Neural crest cell (in vitro differentiated cells): ENCODE data around the gene UNCX. TPM values are rescaled to one million over a fixed set of nuclear protein-coding genes. Genes with fewer than 3 reads are reported as not detected.
"Not testable (repeated sequence)": the region's sequence is repeated elsewhere in the genome, so short reads cannot be mapped to it uniquely, and the experiment has no call there.

Experiments used
- DNase-seq: peaks from one replicate; pipeline ENCODE4 v3.0.0; 2021; ENCODE audit warnings: low read depth, mixed read lengths, low spot score
- H3K27ac Mint-ChIP-seq: one replicate; pipeline ENCODE4 v1.8.0; 2021; ENCODE audit warnings: mild to moderate bottlenecking, mixed read lengths; ENCODE audit not compliant: unreplicated experiment
- H3K27me3 Mint-ChIP-seq: 2 replicates; pipeline ENCODE4 v1.8.0; 2021; ENCODE audit warnings: low read depth, mild to moderate bottlenecking, mixed read lengths
- H3K36me3 Mint-ChIP-seq: 2 replicates; pipeline ENCODE4 v1.8.0; 2021; ENCODE audit warnings: low read depth, mild to moderate bottlenecking, mixed read lengths
- H3K4me1 Mint-ChIP-seq: 2 replicates; pipeline ENCODE4 v1.8.0; 2021; ENCODE audit warnings: mixed read lengths
- H3K4me3 Mint-ChIP-seq: one replicate; pipeline ENCODE4 v1.8.0; 2021; ENCODE audit warnings: mild to moderate bottlenecking, mixed read lengths
- H3K9me3 Mint-ChIP-seq: 2 replicates; pipeline ENCODE4 v1.8.0; 2021; ENCODE audit warnings: mixed read lengths
- CTCF ChIP-seq: fragments of 200-600 bp; sonication (generic); conservative IDR thresholded peaks from 2 replicates; pipeline ENCODE4 v1.5.0; 2021; ENCODE audit warnings: antibody characterized with exemption, mild to moderate bottlenecking
- total RNA-seq: library from RNA; stranded (reverse); gene quantifications from 2 replicates; pipeline ENCODE4 v1.2.1, GENCODE V29; 2021

UNCX gene
- total RNA-seq, 1 donor from 2014 or later: 2.4 TPM

- no peak overlapping the region for H3K27ac Mint-ChIP-seq
- DNase-seq: no peak
- TF ChIP-seq CTCF: no peak
- H3K27me3 Mint-ChIP-seq: peaks cover 59% of the 10 kb centered on the region
- no peak overlapping the region for H3K4me3 Mint-ChIP-seq
- H3K4me1 Mint-ChIP-seq: no peaks in the 10 kb centered on the region
- no peaks in the 10 kb centered on the region for H3K9me3 Mint-ChIP-seq
- no peaks in the 10 kb centered on the region for H3K36me3 Mint-ChIP-seq
These were observed 27.1 kb downstream of the UNCX start for GRCh38 chr7:1259621-1260243.

- peaks cover 60% of the 10 kb centered on the region for H3K27me3 Mint-ChIP-seq
- no peaks in the 10 kb centered on the region for H3K9me3 Mint-ChIP-seq
These were observed 27.6 kb downstream of the UNCX start for GRCh38 chr7:1260244-1260635.

GRCh38 chr7:1261036-1261435, 28.4 kb downstream of the UNCX start:
- not testable (repeated sequence) for H3K27ac Mint-ChIP-seq, H3K4me3 Mint-ChIP-seq, DNase-seq, H3K36me3 Mint-ChIP-seq, H3K4me1 Mint-ChIP-seq, H3K9me3 Mint-ChIP-seq
- H3K27me3 Mint-ChIP-seq: peaks cover 61% of the 10 kb centered on the region

More at GRCh38 chr7:1260244-1260635, 27.6 kb downstream of the UNCX start:
- Mint-ChIP-seq H3K4me3 (no peak overlapping the region), H3K4me1 (no peaks in the 10 kb centered on the region), H3K36me3 (no peaks in the 10 kb centered on the region), H3K27ac (no peak overlapping the region)
- DNase-seq: no peak
- TF ChIP-seq CTCF: no peak

GRCh38 chr7:1262441-1262840, 29.8 kb downstream of the UNCX start:
- H3K27ac Mint-ChIP-seq: no peak overlapping the region
- no peaks in the 10 kb centered on the region for H3K4me1 Mint-ChIP-seq
- no peaks in the 10 kb centered on the region for H3K36me3 Mint-ChIP-seq
- no peak for DNase-seq
- no peaks in the 10 kb centered on the region for H3K9me3 Mint-ChIP-seq
- no peak overlapping the region for H3K4me3 Mint-ChIP-seq
- H3K27me3 Mint-ChIP-seq: peaks cover 58% of the 10 kb centered on the region
- no peak for TF ChIP-seq CTCF

GRCh38 chr7:1263391-1263951, 30.8 kb downstream of the UNCX start:
- Mint-ChIP-seq H3K36me3 (no peaks in the 10 kb centered on the region), H3K4me3 (no peak overlapping the region), H3K27ac (no peak overlapping the region), H3K4me1 (no peaks in the 10 kb centered on the region), H3K9me3 (no peaks in the 10 kb centered on the region), H3K27me3 (peaks cover 49% of the 10 kb centered on the region)
- TF ChIP-seq CTCF: no peak
- DNase-seq: no peak
